WTC11 (cell line): Measurements from ENCODE around the gene TYRO3. TPM values are rescaled to one million over a fixed set of nuclear protein-coding genes. Genes with fewer than 3 reads are reported as not detected.

ENCODE experiments used
- ATAC-seq: fragments of 200-7000 bp; cut with Tn5 transposase; 2 replicates; pipeline ENCODE4 v1.10.0; 2021; ENCODE audit warnings: mild to moderate bottlenecking, moderate library complexity
- Bru-seq: library from RNA; stranded (reverse); fragments of 400-500 nt; gene quantifications from one replicate; lab custom pipeline; 2021; lab: Mats Ljungman, UMichigan
- CTCF ChIA-PET: fragments of 300-600 bp; sonication (Branson Sonifier 250); formaldehyde crosslinking; loops from one replicate; lab custom pipeline; 2021; ENCODE audit warnings: antibody characterized with exemption; lab: Charles Lee
- POLR2A ChIA-PET: fragments of 350-600 bp; sonication (Branson Sonifier 250); formaldehyde crosslinking; loops from one replicate; lab custom pipeline; 2021; ENCODE audit warnings: antibody characterized with exemption; lab: Charles Lee
- DNase-seq: peaks from one replicate; pipeline ENCODE4 v3.0.0; 2021; ENCODE audit warnings: low spot score
- H3K27ac Mint-ChIP-seq: 2 replicates; pipeline ENCODE4 v1.8.0; 2021; ENCODE audit warnings: mixed read lengths
- H3K27me3 Mint-ChIP-seq: 2 replicates; pipeline ENCODE4 v1.8.0; 2021; ENCODE audit warnings: low read depth, mild to moderate bottlenecking, moderate library complexity, mixed read lengths
- H3K36me3 Mint-ChIP-seq: 2 replicates; pipeline ENCODE4 v1.8.0; 2021; ENCODE audit warnings: mixed read lengths
- H3K4me1 Mint-ChIP-seq: 2 replicates; pipeline ENCODE4 v1.8.0; 2022; ENCODE audit warnings: mixed read lengths
- H3K4me3 Mint-ChIP-seq: 2 replicates; pipeline ENCODE4 v1.8.0; 2021; ENCODE audit warnings: mild to moderate bottlenecking, moderate library complexity, mixed read lengths
- H3K9me3 Mint-ChIP-seq: 2 replicates; pipeline ENCODE4 v1.8.0; 2021; ENCODE audit warnings: mixed read lengths
- ARID4B ChIP-seq: sonication (generic); formaldehyde crosslinking; IDR thresholded peaks from 2 replicates; pipeline ENCODE4 v1.8.0; 2023; ENCODE audit warnings: missing genetic modification reagents, mild to moderate bottlenecking, borderline replicate concordance
- ATF2 ChIP-seq: sonication (generic); formaldehyde crosslinking; IDR thresholded peaks from 2 replicates; pipeline ENCODE4 v1.8.1; 2022; ENCODE audit warnings: low read depth, missing genetic modification reagents, borderline replicate concordance
- CBFB ChIP-seq: sonication (generic); formaldehyde crosslinking; IDR thresholded peaks from 2 replicates; pipeline ENCODE4 v1.8.1; 2022; ENCODE audit warnings: mild to moderate bottlenecking, low read depth, missing genetic modification reagents
- CREB1 ChIP-seq: sonication (generic); formaldehyde crosslinking; IDR thresholded peaks from 2 replicates; pipeline ENCODE4 v1.8.0; 2023; ENCODE audit warnings: mild to moderate bottlenecking, missing genetic modification reagents
- E2F5 ChIP-seq: sonication (generic); formaldehyde crosslinking; IDR thresholded peaks from 2 replicates; pipeline ENCODE4 v1.8.1; 2022; ENCODE audit warnings: mild to moderate bottlenecking, moderate library complexity, missing genetic modification reagents
- ELF4 ChIP-seq: sonication (generic); formaldehyde crosslinking; IDR thresholded peaks from 2 replicates; pipeline ENCODE4 v1.8.1; 2022; ENCODE audit warnings: low read depth, mild to moderate bottlenecking, moderate library complexity, missing genetic modification reagents
- ESRRA ChIP-seq: sonication (generic); formaldehyde crosslinking; IDR thresholded peaks from 2 replicates; pipeline ENCODE4 v1.8.1; 2022; ENCODE audit warnings: mild to moderate bottlenecking, missing genetic modification reagents, borderline replicate concordance
- ETV6 ChIP-seq: sonication (generic); formaldehyde crosslinking; IDR thresholded peaks from 2 replicates; pipeline ENCODE4 v1.8.1; 2022; ENCODE audit warnings: mild to moderate bottlenecking, missing genetic modification reagents
- HMGXB4 ChIP-seq: sonication (generic); formaldehyde crosslinking; IDR thresholded peaks from 2 replicates; pipeline ENCODE4 v1.8.1; 2023; ENCODE audit warnings: mild to moderate bottlenecking, moderate library complexity, missing genetic modification reagents
- MLX ChIP-seq: sonication (generic); formaldehyde crosslinking; IDR thresholded peaks from 2 replicates; pipeline ENCODE4 v1.8.1; 2023; ENCODE audit warnings: mild to moderate bottlenecking, missing genetic modification reagents, moderate library complexity
- RORB ChIP-seq: fragments of 250-450 bp; sonication (Bioruptor Pico); IDR thresholded peaks from 2 replicates; pipeline ENCODE4 v1.9.0; 2021; ENCODE audit warnings: mild to moderate bottlenecking
- TEAD4 ChIP-seq: sonication (generic); formaldehyde crosslinking; IDR thresholded peaks from 2 replicates; pipeline ENCODE4 v1.8.0; 2022; ENCODE audit warnings: mild to moderate bottlenecking, missing genetic modification reagents
- ZBTB43 ChIP-seq: sonication (generic); formaldehyde crosslinking; IDR thresholded peaks from 2 replicates; pipeline ENCODE4 v1.8.1; 2023; ENCODE audit warnings: mild to moderate bottlenecking, missing genetic modification reagents
- ZNF263 ChIP-seq: sonication (generic); formaldehyde crosslinking; IDR thresholded peaks from 2 replicates; pipeline ENCODE4 v1.8.1; 2022; ENCODE audit warnings: low read depth, mild to moderate bottlenecking, moderate library complexity, missing genetic modification reagents
- long read RNA-seq, 3 experiments: library from RNA in 1 of 3; library from capped mRNA in 1 of 3; library from polyadenylated mRNA in 1 of 3; unstranded in 2 of 3; stranded (forward) in 1 of 3; transcript quantifications; one replicate each; pipeline ENCODE4 v2.0.0, GENCODE V29; 2021
- total RNA-seq: library from RNA; stranded (reverse); gene quantifications from 3 replicates; pipeline ENCODE4 v1.2.3, GENCODE V29; 2021

Gene TYRO3
- total RNA-seq (87.9 to 98.0 TPM (median 89.6 TPM) in 3 replicates), Bru-seq, nascent RNA (percentile 62 among the genes with signal in this experiment)
- long read RNA-seq, experiment 1, full-length matches to known transcripts: 184 of 290 reads
- long read RNA-seq, experiment 1, partial matches to known transcripts: 53 of 290 reads
- long read RNA-seq, experiment 1, other reads (novel, unspliced or antisense): 53 of 290 reads
- long read RNA-seq, experiment 2, full-length matches to known transcripts: 44 of 88 reads
- long read RNA-seq, experiment 2, partial matches to known transcripts: 18 of 88 reads
- long read RNA-seq, experiment 2, other reads (novel, unspliced or antisense): 26 of 88 reads
- long read RNA-seq, experiment 3, partial matches to known transcripts: 1 of 11 reads
- long read RNA-seq, experiment 3, other reads (novel, unspliced or antisense): 6 of 11 reads

- CTCF ChIA-PET: interaction anchor here (0.6 to 3.5 kb wide), 36 partner anchors 8 to 346 kb away, joined by 3 to 38 read pairs (median 4); partner anchors contain the start of genes MAPKBP1, MGA and RPAP1
- Mint-ChIP-seq H3K4me1 (peaks cover 54% of the 10 kb centered on the region), H3K27me3 (no peaks in the 10 kb centered on the region; the same call in 1 of the 2 replicates)
- TF ChIP-seq TEAD4 (CRISPR knock-in tag) (no peak), ZNF263 (peak; percentile 82)
- TF ChIP-seq, all 79 proteins: peak for 1
- no peaks in the 10 kb centered on the region for H3K9me3 Mint-ChIP-seq
- ATAC-seq (peak; percentile 16), DNase-seq (peak; percentile 69)
- POLR2A ChIA-PET: interaction anchor here (0.7 to 2.6 kb wide), 6 partner anchors 9 to 45 kb away, joined by 3 to 20 read pairs (median 6); partner anchors contain the start of gene RPAP1
- peaks cover 4% of the 10 kb centered on the region; the same call in 1 of the 2 replicates for H3K36me3 Mint-ChIP-seq
- H3K4me3 Mint-ChIP-seq: peak within 1 kb of the TSS; percentile 81
- peak within 1 kb of the TSS; percentile 81 for H3K27ac Mint-ChIP-seq
Measured at GRCh38 chr15:41558400-41559238, at the start of gene TYRO3. Gene TYRO3, plus strand, starts transcription at chr15:41559212. Its CDS starts 46 bp downstream, at chr15:41559258.

- TF ChIP-seq ZBTB43: no peak
- TF ChIP-seq, all 79 proteins: peak for 0
- Mint-ChIP-seq H3K4me1 (peaks cover 18% of the 10 kb centered on the region), H3K9me3 (no peaks in the 10 kb centered on the region), H3K27ac (no peak overlapping the region), H3K4me3 (peak overlapping the region; percentile 49), H3K36me3 (no peaks in the 10 kb centered on the region), H3K27me3 (peaks cover 91% of the 10 kb centered on the region)
- no peak for DNase-seq
- ChIA-PET CTCF (interaction anchor here (1.2 to 1.5 kb wide), 5 partner anchors 15 to 263 kb away, joined by 3 to 6 read pairs (median 4); partner anchors contain the start of genes ITPKA and MAPKBP1), POLR2A (no interaction called here)
- ATAC-seq: no peak
Measured at GRCh38 chr15:41510728-41511127, 48.3 kb upstream of the TYRO3 start.

- ATAC-seq (peak; percentile 21), DNase-seq (peak; percentile 53)
- H3K4me1 Mint-ChIP-seq: peaks cover 18% of the 10 kb centered on the region
- ChIA-PET CTCF (interaction anchor here (1.0 to 1.5 kb wide), 6 partner anchors 11 to 262 kb away, joined by 3 to 6 read pairs (median 4); partner anchors contain the start of genes ITPKA and MAPKBP1), POLR2A (no interaction called here)
- H3K27me3 Mint-ChIP-seq: peaks cover 84% of the 10 kb centered on the region
- no peaks in the 10 kb centered on the region for H3K9me3 Mint-ChIP-seq
- no peak overlapping the region for H3K27ac Mint-ChIP-seq
- H3K4me3 Mint-ChIP-seq: peak overlapping the region; percentile 20; the same call in 1 of the 2 replicates
- peaks cover 2% of the 10 kb centered on the region for H3K36me3 Mint-ChIP-seq
- TF ChIP-seq CBFB (CRISPR knock-in tag) (no peak), CREB1 (CRISPR knock-in tag) (no peak), RORB (CRISPR knock-in tag) (no peak), ELF4 (CRISPR knock-in tag) (no peak), ATF2 (CRISPR knock-in tag) (no peak), ARID4B (CRISPR knock-in tag) (0 out of 2 replicates have a peak, but pooled peaks have one; percentile 24), E2F5 (no peak), ZBTB43 (no peak), HMGXB4 (peak; percentile 68), ETV6 (CRISPR knock-in tag) (no peak), ESRRA (CRISPR knock-in tag) (no peak), MLX (no peak)
Measured at GRCh38 chr15:41511331-41511898, 47.6 kb upstream of the TYRO3 start.
